GM18498 (cell line): Measurements from ENCODE around the gene RBL1.

ENCODE experiments used
- ATAC-seq: cut with Tn5 transposase; IDR thresholded peaks from one replicate; pipeline ENCODE4 v1.9.1; 2021; ENCODE audit warnings: mild to moderate bottlenecking, moderate library complexity; ENCODE audit not compliant: unreplicated experiment

Gene RBL1

DNA sequence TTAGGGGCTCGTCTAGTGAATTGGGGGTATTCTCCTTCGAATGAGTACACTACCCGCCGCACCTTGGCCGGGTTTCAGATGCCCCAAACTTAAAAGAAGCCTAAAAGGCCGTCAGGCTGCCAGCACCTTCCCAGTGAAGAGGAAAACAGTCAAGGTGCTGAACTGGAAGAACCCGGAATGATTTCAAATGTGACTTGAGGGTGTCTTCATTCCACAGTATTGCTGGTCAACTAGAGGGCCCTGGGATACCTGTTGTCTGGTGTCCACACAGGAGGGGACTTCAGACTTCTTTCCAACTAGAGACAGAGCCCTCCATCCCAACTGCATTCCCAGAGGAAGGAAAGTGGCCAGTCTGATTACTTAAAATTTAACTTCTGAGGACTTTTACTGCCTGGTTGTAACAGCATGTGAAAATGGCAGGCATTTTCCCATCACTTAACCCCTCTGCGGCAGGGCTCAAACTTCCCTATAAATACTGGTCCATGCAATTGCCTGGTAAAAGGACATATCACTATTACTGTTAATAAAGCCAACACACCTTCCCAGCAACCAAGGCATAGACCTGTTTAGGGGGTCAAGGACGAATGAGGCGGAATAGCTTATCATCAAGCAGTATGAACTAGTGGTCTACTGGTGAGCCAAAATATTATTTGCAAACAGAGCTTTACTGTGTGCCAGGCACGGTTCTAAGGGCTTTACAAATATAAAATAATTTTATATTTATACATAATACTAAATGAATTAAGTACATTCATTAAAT is 143.6 kb downstream of the RBL1 start:
- ATAC-seq = no peak

DNA sequence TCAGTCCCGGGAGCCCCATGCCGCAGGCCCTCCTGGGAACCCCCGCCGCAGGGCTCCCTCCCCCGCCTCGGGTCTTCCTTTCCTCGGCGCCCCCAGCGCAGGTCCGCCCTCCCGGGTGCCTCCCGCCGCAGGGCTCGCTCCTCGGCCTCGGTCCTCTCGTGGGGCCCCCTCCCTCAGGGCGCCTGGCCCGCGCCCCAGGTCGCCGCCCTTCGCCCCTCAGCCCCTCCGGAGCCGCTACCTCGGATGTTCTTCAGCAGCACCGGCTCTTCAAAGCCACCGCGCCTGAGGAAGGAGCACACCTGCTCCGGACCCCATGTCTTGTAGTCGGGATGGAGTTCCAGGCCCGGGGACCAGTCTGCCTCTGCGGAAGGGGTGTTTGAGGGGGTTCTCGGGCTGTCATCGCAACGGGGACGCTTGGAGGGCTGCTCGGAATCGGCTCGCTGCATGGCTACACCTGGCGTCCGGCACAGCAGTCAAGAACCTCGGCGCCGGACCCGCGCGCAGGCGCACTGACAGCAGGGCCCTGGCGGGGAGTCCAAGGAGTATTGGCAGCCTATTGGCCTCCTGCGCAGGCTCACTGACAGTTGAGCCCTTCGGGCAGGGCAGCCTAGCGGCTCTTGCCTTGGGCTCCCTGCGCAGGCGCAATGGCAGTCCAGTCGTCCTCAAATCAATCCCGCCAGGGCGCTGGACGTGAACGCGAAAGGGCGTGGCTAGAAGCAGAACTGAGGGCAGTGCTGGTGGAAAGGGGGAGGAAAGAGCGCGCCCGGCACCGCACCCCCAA is 144.4 kb downstream of the RBL1 start, which contains the start of gene SAMHD1:
TSS of gene SAMHD1 (minus strand) at position 511 of the 781 bp plus-strand sequence. CDS start at position 446, 65 bp downstream.
- ATAC-seq = peak; percentile 90

DNA sequence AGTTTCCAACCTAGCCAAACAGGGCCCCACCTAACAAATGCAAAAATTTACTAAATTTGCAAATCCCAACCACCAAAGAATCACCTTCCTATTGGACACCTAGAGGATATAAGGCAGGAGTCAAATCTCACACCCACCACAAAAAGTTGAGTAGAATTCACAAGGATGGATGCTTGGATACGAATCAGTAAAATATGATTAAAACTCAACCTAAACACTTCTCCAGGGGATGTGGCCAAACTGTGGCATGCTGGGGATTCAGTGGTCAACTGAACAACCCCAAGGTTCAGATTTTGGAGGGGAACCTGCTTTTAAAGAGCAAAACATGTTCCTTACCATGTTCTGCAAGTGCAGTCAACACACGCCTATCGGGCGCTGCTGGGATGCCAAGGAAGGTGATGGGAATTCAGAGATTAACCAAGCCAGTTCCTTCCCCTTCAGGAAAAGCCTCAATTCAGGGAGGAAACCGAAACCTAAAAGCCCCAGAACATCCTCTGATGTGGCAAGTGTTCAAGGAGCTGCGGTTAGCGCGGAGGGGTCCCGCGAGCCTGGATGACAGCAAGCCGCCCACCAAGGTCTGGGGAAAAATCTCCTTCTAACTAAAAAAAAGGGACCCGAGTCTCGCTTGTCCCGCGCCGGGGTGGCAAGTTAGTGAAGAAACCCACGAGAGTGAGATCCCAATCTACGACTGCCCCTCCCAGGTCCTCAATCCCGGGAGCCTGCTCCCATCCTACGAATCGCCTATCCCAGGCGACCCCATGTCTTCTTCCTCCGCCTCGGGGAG is 145.2 kb downstream of the RBL1 start:
- no peak for ATAC-seq
